NT2/D1 (cell line): Measurements from ENCODE around the gene FBH1.

Experiments used
- YY1 ChIP-seq: IDR thresholded peaks from 2 replicates; pipeline ENCODE4 v1.6.1; 2011; ENCODE audit not compliant: insufficient read length, insufficient read depth
- ZNF274 ChIP-seq: IDR thresholded peaks from 2 replicates; pipeline ENCODE4 v1.6.1; 2011; ENCODE audit warnings: mild to moderate bottlenecking, low read depth, low read length

- TF ChIP-seq YY1 (no peak), ZNF274 (no peak)
These were observed 73.5 kb downstream of the FBH1 start for GRCh38 chr10:5963591-5963990.
